Testis (tissue), 3 donors: ENCODE measurements around the gene RNF186. TPM values are rescaled to one million over a fixed set of nuclear protein-coding genes. Genes with fewer than 3 reads are reported as not detected.
A peak's percentile ranks its signal among the peaks of the same experiment; 100 is the strongest.

Experiments
- DNase-seq: peaks from one replicate; pipeline ENCODE4 v3.0.0-alpha.2; 2019
- H3K27ac ChIP-seq, 2 donors: fragments of 200-600 bp; sonication (generic); one replicate each; pipeline ENCODE4 v1.5.1; 2019
- H3K27me3 ChIP-seq: fragments of 200-600 bp; sonication (generic); one replicate; pipeline ENCODE4 v1.5.1; 2019
- H3K36me3 ChIP-seq: fragments of 200-600 bp; sonication (generic); one replicate; pipeline ENCODE4 v1.5.1; 2017; ENCODE audit warnings: low read depth; ENCODE audit errors: missing control alignments
- H3K4me1 ChIP-seq: fragments of 200-600 bp; sonication (generic); one replicate; pipeline ENCODE4 v1.5.1; 2019
- H3K4me3 ChIP-seq, 2 donors: fragments of 200-600 bp; sonication (generic); one replicate each; pipeline ENCODE4 v1.5.1; 2017 to 2019
- H3K9me3 ChIP-seq: fragments of 200-600 bp; sonication (generic); one replicate; pipeline ENCODE4 v1.5.1; 2017
- CTCF ChIP-seq, 3 experiments: fragments of 450-650 bp in 2 of 3; fragments of 200-600 bp in 1 of 3; sonication (generic) in 1 of 3; IDR thresholded peaks; one replicate each; pipeline ENCODE4 v1.5.1; 2016 to 2019; ENCODE audit warnings: antibody characterized with exemption in 3 of 3, mild to moderate bottlenecking in 2 of 3, moderate library complexity in 1 of 3
- POLR2A ChIP-seq: fragments of 450-650 bp; IDR thresholded peaks from one replicate; pipeline ENCODE4 v1.6.1; 2017; ENCODE audit warnings: antibody characterized with exemption, mild to moderate bottlenecking, moderate library complexity
- WGBS, 2 donors: methylation state at CpG; one replicate each; pipeline ENCODE4 v1.1.5; 2018; 5-methylcytosine and 5-hydroxymethylcytosine counted together
- intact Hi-C: fragments of 100-400 bp; cut with DNase I; formaldehyde crosslinking; loops from one replicate; pipeline ENCODE4 v1.15.1; 2023; ENCODE audit warnings: low total_unique reads
- polyA plus RNA-seq: library from polyadenylated mRNA; stranded (reverse); fragments of 350-450 nt; fragmentation: Illumina TruSeq; extraction: RNeasy Lipid Tissue Mini Kit (QIAGEN cat#74804); gene quantifications from one replicate; pipeline ENCODE4 v1.2.3, GENCODE V29; 2014; ENCODE audit warnings: low read depth, low replicate concordance; ENCODE audit not compliant: insufficient read depth
- total RNA-seq, 2 donors: library from RNA; depleted of rRNA; stranded (reverse); fragments of >200 nt; gene quantifications; one replicate each; pipeline ENCODE4 v1.2.3, GENCODE V29; 2016

The RNF186 gene
- total and polyA plus RNA-seq, 3 donors from 2014 or later, result 0.19 TPM; not detected in 2

GRCh38 chr1:19808351-19808750 is 6.7 kb downstream of the RNF186 start:
- no peaks in the 10 kb centered on the region for H3K36me3 ChIP-seq
- no peaks in the 10 kb centered on the region for H3K9me3 ChIP-seq
- H3K27me3 ChIP-seq, result no peaks in the 10 kb centered on the region
- no peak overlapping the region for H3K27ac ChIP-seq
- 90% methylated on average over 7 of the region's 7 CpGs for WGBS, 2 donors
- H3K4me1 ChIP-seq, result peaks cover 5% of the 10 kb centered on the region
- no peak for DNase-seq
- intact Hi-C loops, result no loop called here
- TF ChIP-seq CTCF (IDR thresholded peaks at IDR 0.05) (no peak), POLR2A (no peak)
- no peak overlapping the region for H3K4me3 ChIP-seq

DNA sequence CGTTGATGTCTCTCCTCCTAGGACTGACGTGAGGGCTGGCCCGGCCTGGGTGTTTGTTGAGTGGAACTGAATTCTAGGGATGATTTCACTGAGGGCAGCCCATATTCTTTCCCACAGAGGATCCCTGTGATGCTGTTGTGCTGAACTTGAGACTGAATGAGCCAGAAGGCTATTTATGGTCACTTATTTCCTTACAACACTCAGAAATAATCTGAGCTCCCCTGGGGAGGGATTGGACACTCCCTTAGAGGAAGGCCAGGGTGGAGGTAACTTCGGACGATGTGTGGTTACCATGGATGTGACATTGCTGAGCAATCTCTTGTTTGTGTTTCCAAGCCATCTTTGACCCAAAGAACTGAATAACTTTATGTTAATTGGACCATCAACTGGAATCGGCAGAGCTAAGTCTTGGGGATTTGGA is 10.2 kb downstream of the RNF186 start:
- Histone ChIP-seq H3K4me1 (no peaks in the 10 kb centered on the region), H3K36me3 (no peaks in the 10 kb centered on the region), H3K27me3 (no peaks in the 10 kb centered on the region), H3K4me3 (no peak overlapping the region), H3K9me3 (no peaks in the 10 kb centered on the region), H3K27ac (no peak overlapping the region)
- intact Hi-C loops, result no loop called here
- TF ChIP-seq CTCF (IDR thresholded peaks at IDR 0.05), result no peak
- no peak for TF ChIP-seq POLR2A
- WGBS, 2 donors, result 83 to 89% methylated on average over 6 of the region's 6 CpGs
- no peak for DNase-seq

DNA sequence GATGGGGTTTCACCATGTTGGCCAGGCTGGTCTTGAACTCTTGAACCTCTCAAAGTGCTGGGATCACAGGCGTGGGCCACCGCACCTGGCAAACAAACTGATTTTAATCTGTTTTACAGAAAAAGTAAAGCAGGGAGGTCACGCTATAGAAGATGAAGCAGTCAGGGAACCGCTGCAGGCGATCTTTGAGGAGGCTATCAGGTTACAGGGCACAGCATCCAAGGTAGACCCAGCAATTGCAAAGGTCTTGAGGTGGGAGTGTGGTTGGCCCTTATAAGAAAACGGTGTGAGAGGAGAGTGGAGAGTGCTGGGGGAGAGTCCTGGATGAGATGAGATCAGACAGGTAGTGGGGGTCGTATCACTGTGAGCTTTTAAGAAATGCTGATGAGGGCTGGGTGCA is 12.8 kb downstream of the RNF186 start:
- Histone ChIP-seq H3K4me1 (peaks cover 4% of the 10 kb centered on the region), H3K9me3 (no peaks in the 10 kb centered on the region), H3K4me3 (no peak overlapping the region), H3K27me3 (no peaks in the 10 kb centered on the region), H3K27ac (no peak overlapping the region), H3K36me3 (no peaks in the 10 kb centered on the region)
- DNase-seq, result no peak
- intact Hi-C loops, result no loop called here
- TF ChIP-seq CTCF (IDR thresholded peaks at IDR 0.05), result no peak
- TF ChIP-seq POLR2A, result no peak
- 80 to 82% methylated on average over 7 of the region's 7 CpGs for WGBS, 2 donors

DNA sequence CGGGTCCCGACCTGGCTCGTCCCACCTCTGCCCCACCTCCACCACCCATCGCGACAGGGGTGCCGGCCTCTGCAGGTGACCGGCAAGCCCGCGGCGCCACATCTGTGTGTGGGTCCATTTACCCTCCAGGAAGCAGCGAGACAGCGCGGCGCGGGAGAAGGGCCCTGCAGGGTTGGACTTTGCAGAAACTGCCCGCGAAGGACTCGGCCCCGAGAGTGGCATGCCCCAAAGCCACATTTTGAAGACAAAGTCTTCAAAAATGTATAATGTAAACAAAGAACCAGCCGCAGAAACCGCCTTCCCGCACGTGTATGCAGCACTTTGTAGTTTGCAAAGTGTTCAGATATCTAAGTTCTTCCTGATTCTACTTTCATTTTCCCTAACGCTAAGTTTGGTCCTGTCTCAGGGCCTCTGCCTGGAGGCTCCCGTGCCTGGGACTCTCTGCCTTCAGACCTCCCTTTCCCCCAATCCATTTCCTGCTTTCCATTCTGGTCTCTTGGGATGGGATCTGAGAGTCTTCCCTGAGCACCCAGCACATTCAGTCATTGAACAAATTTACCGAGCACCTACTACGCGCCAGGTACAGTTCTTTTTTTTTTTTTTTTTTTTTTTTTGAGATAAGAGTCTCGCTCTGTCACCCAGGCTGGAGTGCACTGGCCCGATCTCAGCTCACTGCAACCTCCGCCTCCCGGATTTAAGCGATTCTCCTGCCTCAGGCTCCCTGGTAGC is 14.8 kb downstream of the RNF186 start:
- intact Hi-C loops, result no loop called here
- no peaks in the 10 kb centered on the region for H3K27me3 ChIP-seq
- peak overlapping the region; percentile 50 to 80 for H3K27ac ChIP-seq
- no peaks in the 10 kb centered on the region for H3K9me3 ChIP-seq
- H3K36me3 ChIP-seq, result no peaks in the 10 kb centered on the region
- DNase-seq, result peak; percentile 56
- H3K4me3 ChIP-seq, result peak overlapping the region; percentile 75 to 78
- 13 to 24% methylated on average over 16 to 33 of the region's 33 CpGs for WGBS, 2 donors
- H3K4me1 ChIP-seq, result peaks cover 4% of the 10 kb centered on the region
- no peak for TF ChIP-seq CTCF (IDR thresholded peaks at IDR 0.05)
- no peak for TF ChIP-seq POLR2A
